Middle frontal gyrus (tissue), 1 donor: Measurements from ENCODE around the gene CCDC73.
"Not testable (repeated sequence)": the region's sequence is repeated elsewhere in the genome, so short reads cannot be mapped to it uniquely, and the experiment has no call there.

Experiments used
- DNase-seq: peaks from one replicate; pipeline ENCODE4 v3.0.0-alpha.2; 2015; ENCODE audit warnings: low spot score; ENCODE audit errors: extremely low spot score

Gene CCDC73

DNA sequence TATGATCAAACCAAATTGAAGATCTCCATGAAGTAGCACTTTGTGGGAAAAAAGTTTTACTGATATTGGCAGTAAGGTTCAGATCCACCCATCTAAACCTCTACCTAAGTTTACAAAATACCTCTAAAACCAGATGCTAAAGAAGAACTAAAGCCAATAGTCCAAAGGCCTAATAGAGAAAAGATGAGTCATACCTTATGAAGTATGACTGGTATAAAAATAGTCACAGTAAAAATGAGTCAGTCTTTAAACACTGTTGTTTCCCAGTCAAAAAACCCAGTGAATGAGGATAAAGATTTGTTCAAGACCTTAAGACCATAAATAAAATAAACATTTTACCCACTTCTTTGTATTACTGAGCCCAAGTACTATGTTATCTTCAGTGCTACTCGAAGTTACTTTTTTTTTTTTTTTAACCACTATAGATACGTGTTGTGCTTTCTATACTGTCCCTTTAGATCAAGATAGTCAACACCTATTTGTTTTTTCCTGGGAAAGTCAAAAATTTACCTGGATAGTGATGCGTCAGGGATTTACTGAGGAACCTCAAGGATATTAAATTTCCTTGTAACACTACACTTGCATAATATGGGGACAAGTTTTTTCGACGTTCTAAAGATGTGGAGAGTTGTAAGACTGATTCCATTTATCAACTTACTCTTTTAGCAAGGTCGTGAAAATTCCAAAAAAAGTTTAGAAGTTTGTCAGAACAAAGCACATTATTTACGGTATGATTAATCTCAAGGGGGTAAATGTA, 87.3 kb downstream of the CCDC73 start:
- DNase-seq = no peak

- no peak for DNase-seq
Observed at GRCh38 chr11:32705309-32706033, 89.0 kb downstream of the CCDC73 start.

DNA sequence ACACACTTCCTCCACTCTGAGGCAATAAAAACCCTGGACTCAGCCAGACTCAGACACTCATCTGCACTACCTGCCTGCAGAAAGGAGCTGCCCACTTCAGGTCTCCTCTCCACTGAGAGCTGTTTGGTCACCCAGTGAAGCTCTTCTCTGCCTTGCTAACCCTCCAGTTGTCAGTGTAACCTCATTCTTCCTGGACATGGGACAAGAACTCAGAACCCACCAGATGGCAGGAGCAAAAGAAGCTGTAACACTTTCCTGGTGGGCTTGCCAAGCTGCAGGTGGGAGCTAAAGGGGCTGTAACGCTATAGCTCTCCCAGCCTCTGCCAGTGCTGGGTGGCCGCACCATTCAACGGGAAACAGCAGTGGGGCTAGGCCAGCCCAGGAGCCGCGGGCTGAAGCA, 89.7 kb downstream of the CCDC73 start:
- no peak for DNase-seq

- DNase-seq = no peak
Observed at GRCh38 chr11:32704261-32704660, 90.2 kb downstream of the CCDC73 start.

GRCh38 chr11:32701616-32702015, 92.8 kb downstream of the CCDC73 start:
- DNase-seq = no peak

GRCh38 chr11:32698579-32698978, 95.9 kb downstream of the CCDC73 start:
- no peak for DNase-seq

DNA sequence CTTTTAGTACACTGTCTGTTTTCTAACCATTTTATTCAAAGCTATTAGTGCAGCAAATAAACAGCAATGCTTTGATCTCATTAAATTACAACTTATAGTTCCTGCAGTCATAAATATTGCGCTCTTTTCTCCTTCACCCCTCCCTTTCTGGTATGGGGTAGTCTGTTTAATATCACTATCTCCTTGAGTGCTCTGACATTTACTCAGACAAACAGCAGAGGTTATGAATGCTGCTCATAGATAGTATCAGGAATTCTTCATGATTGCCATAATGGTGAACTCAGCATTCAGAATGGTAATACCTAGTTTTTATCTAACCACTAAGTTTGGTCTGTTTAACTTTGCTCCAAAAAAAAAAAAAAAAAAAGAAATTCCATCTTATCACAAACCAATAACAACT, 123.4 kb downstream of the CCDC73 start:
- DNase-seq = no peak

GRCh38 chr11:32659672-32660071, 134.8 kb downstream of the CCDC73 start:
- no peak for DNase-seq

DNA sequence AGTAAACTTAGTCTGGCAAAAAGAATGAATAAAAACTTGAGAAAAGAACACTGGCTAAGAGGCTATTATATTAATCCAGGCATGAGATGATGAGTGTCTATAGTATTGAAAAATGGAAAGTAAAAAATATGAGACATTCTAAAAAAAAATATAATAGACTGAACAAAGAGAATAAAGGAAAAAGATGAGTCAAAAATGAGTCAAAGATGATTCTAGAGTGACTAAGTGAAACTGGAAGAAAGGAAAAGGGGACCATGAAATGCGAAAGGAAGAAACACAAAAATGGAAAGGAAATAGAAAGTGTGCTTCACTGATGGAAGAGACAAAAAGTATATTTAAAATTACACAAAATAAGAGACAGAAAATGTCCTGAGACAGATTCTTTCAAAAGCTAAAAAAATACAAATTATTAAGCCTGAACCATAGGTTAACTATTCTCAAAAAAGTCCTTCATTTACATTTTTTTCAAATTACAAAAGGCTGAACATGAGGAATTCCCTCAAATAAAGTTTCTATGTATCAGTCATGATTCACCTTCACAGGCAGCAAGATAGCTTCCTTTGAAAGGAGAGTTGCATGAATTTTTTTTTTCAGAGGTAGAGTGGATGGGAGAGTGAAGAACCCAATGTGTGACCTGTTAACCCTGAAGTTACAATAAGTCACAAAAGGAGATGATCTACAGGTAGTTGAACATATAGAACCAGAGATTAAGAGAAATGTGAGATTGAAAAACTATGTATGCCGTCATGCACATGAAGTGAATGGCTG, 135.6 kb downstream of the CCDC73 start:
- DNase-seq = no peak

DNA sequence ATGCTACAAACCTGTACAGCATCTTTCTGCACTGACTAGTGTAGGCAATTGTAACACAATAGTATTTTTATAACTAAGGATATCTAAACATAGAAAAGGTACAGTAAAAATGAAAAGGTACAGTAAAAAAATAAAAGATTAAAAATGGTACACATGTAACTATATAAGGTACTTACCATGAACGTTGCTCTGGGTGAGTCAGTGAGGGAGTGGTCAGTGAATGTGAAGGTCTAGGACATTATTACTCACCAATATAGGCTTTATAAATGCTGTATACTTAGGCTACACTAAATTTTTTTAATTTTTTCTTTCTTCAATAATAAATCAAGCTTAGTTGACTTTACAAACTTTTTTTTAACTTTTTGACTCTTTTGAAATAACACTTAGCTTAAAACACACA, 150.9 kb downstream of the CCDC73 start:
- no peak for DNase-seq

DNA sequence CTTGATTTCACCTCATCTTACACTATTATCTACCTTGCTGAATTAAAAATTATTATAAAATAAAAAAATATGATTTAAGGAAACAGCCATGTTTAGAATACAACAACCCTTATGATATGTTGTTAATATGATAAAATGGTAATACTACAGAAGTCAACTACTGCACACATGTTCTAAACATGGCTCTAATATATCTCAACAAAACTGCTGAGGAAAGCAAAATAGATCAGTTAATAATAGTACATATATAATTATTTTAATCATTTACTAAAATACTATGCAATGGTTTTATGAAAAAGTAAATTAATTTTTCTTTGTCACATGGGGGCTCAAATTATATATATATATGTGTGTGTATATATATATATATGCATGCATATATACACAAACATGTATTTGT, 153.1 kb downstream of the CCDC73 start:
- DNase-seq = no peak

- DNase-seq = no peak
Observed at GRCh38 chr11:32635819-32636218, 158.6 kb downstream of the CCDC73 start.

DNA sequence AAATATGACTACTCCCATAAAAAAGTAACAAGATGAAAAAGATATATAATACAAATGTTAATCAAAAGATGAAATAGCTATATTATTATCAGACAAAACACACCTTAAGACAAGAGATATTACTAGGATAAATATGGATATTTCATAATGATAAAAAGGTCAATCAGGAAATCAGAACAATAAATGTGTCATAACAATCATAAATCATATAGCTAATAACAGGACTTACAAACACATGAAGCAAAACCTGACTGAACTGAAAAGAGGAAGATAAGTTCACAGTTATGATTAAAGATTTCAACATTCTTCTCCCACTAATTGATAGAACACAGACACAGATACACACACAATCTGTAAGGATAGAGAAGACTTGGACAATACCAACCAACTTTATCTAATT, 163.6 kb downstream of the CCDC73 start:
- no peak for DNase-seq

DNA sequence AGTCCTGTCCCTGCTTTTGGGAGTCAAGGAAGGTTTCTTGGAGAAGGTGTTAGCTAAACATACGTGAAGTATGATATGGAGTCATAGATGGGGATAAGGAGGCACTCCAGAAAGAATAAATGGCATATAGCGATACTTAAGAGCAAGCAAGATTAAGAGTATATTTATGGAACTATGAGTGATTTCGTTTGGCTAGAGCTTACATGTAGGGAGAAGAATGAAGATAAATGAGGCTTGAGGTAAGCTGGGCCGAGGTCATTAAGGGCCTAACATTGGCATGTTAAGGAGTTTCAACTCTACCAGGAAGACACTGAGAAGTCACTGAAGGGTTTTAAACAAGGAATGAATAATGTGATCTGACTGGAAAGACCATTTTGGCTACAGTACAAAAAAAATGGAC, 177.6 kb downstream of the CCDC73 start:
- no peak for DNase-seq

GRCh38 chr11:32615422-32615821, 179.0 kb downstream of the CCDC73 start:
- no peak for DNase-seq

- no peak for DNase-seq
Observed at GRCh38 chr11:32613500-32614151, 180.8 kb downstream of the CCDC73 start.

DNA sequence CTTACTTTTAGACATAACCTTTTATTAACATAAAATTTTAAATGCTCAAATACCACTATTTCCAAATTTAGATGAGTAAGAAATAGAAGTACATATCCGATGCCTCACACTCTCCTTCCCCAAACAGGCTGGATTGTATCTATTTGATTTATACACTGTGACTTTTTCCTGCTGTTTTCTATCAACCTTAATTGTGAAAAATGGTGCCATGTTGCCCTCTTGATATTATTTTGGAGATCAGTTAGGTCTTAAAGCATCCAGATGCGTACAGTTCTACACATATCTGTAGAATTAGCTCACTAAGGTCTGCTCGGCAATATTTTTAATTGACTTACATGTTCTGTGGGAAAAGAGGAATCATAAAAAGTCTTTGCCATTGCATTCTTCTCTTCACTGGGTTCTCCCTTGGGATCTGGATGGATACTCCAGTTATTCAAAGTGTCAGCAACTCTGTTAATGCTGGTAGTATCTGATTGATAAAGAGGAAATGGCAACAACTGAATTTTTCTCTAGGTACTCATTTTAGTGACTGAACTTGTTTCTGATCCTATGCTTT, 183.6 kb downstream of the CCDC73 start:
- DNase-seq = no peak

- DNase-seq = not testable (repeated sequence)
Observed at GRCh38 chr11:32608826-32609225, 185.6 kb downstream of the CCDC73 start.

DNA sequence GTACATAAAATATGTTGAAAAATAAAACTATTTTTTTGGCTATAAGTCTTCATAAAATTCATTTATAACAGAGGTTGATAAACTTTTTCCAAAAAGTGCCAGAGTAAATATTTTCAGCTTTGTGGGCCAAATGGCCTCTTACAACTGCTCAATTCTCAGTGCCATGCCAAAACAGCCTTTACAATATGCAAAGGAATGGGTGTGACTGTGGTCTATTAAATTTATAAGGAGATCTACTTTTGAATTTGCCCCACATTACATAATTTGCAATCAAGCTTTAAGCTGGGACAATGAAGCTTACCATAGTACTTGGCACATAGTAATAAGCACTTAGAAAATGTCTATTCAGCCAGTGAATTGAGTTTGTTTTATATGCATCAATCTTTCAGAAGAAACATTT, 188.2 kb downstream of the CCDC73 start:
- no peak for DNase-seq

DNA sequence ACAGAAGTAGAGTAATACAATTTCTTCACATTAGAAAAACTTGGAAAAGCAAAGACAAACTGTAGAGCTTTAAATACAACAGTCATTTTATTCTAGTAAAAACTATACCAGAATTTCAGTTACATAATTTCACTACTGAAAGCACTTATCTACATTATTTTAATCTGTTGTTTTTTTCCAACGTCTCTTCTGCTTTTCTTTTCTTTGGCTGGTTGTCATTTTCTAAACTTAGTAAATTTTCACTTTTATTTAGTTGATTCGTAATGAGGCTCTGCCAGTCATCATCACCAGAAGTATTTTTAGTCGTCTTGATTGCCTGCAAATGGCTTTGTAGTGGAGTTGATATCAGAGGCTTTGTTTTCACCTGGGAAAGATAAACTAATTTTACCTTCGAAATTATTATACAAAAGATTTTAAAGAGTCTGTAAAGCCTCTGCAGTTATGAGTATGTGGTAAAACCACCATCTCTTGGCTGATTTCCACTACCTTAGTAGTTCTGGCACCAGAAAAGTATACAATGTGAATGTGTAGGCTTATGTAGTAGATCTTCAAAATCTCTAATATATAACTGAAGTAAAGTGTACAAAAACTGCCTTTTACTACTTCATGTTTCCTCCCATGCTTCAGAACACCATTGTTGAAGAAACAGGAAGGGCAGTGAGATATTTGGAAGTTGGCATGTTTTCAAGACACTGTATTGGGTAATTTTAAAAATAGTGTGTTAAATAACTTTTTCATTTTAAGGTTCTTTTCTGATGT, 191.6 kb downstream of the CCDC73 start:
- DNase-seq = no peak

DNA sequence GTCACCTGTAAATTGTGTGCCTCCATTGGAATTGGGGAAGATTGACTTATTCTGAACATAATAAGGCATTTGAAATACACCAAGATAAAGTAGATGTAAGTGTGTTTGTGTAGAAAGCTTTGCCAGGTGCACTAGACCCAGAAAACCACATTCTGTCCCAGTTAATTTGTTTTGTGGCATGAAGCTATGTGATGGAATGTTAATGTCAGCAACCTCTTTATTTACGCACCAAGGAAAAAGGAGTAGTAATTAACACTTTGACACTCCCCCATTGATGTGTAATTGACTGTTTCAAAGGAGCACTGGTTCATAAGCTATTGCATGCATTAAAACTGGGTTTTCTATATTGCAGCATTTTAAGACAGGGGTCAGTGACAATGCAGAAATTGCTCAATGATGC, 196.5 kb downstream of the CCDC73 start:
- no peak for DNase-seq
